AG10803 (cell line): ENCODE results near the gene SPOCK2.
A peak's percentile ranks its signal among the peaks of the same experiment; 100 is the strongest.

ENCODE experiments used
- DNase-seq: peaks from one replicate; pipeline ENCODE4 v3.0.0; 2010; ENCODE audit warnings: low read depth
- H3K4me3 ChIP-seq: 2 replicates; pipeline ENCODE4 v1.5.1; 2011; ENCODE audit warnings: mild to moderate bottlenecking, low read length, control low read depth
- CTCF ChIP-seq: conservative IDR thresholded peaks from 2 replicates; pipeline ENCODE4 v1.5.1; 2011; ENCODE audit warnings: mild to moderate bottlenecking, low read length, control low read depth, inconsistent platforms

SPOCK2 gene

GRCh38 chr10:72061930-72062329, 26.4 kb downstream of the SPOCK2 start:
- no peak for TF ChIP-seq CTCF
- DNase-seq = no peak
- no peak overlapping the region for H3K4me3 ChIP-seq

GRCh38 chr10:72061491-72061890, 26.9 kb downstream of the SPOCK2 start:
- no peak for DNase-seq
- H3K4me3 ChIP-seq = no peak overlapping the region
- peak; percentile 16; the same call in 1 of the 2 replicates for TF ChIP-seq CTCF

GRCh38 chr10:72059843-72060822, 28.2 kb downstream of the SPOCK2 start:
- no peak overlapping the region for H3K4me3 ChIP-seq
- no peak for TF ChIP-seq CTCF
- no peak for DNase-seq

- no peak for TF ChIP-seq CTCF
- no peak overlapping the region for H3K4me3 ChIP-seq
- DNase-seq = no peak
These were observed 29.1 kb downstream of the SPOCK2 start for GRCh38 chr10:72058989-72059842.

GRCh38 chr10:72058347-72058898, 29.9 kb downstream of the SPOCK2 start:
- TF ChIP-seq CTCF = no peak
- no peak overlapping the region for H3K4me3 ChIP-seq
- DNase-seq = no peak

- TF ChIP-seq CTCF = no peak
- no peak for DNase-seq
- H3K4me3 ChIP-seq = no peak overlapping the region
These were observed 31.2 kb downstream of the SPOCK2 start for GRCh38 chr10:72056932-72057751.
